Measurements from ENCODE around the gene EXD2.

DNA sequence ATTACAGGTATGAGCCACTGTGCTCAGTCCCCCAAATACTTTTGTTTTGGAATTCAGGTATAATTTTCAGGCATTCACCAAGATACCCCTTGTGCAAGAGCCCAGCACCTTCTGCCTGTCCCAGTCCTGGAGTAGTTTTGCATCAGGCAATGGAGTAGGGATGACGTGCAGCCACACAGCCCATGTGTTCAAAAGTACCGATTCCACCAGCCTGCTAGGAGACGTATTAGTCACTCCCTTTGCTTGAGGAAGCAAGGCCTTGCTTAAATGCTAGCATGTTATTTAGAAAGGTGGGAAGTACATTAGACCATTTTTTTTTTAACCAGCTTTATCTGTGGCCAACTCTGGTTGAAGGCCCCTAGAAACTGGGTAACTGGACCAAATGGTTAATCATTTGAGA lies 53.6 kb downstream of the EXD2 start:
- TF ChIP-seq, protein P1, sequence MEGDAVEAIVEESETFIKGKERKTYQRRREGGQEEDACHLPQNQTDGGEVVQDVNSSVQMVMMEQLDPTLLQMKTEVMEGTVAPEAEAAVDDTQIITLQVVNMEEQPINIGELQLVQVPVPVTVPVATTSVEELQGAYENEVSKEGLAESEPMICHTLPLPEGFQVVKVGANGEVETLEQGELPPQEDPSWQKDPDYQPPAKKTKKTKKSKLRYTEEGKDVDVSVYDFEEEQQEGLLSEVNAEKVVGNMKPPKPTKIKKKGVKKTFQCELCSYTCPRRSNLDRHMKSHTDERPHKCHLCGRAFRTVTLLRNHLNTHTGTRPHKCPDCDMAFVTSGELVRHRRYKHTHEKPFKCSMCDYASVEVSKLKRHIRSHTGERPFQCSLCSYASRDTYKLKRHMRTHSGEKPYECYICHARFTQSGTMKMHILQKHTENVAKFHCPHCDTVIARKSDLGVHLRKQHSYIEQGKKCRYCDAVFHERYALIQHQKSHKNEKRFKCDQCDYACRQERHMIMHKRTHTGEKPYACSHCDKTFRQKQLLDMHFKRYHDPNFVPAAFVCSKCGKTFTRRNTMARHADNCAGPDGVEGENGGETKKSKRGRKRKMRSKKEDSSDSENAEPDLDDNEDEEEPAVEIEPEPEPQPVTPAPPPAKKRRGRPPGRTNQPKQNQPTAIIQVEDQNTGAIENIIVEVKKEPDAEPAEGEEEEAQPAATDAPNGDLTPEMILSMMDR (IDR thresholded peaks at IDR 0.05 in 8 of 11, conservative IDR thresholded peaks at IDR 0.05 in 3 of 11) = no peak
- no peak for TF ChIP-seq POLR2AphosphoS5 (IDR thresholded peaks at IDR 0.05)
